Nephron progenitor cell (in vitro differentiated cells): ENCODE measurements around the gene ITGB2.
A peak's percentile ranks its signal among the peaks of the same experiment; 100 is the strongest.

Source experiments
- DNase-seq: peaks from one replicate; pipeline ENCODE4 v3.0.0; 2021
- H3K27ac Mint-ChIP-seq: 2 replicates; pipeline ENCODE4 v1.8.0; 2021; ENCODE audit warnings: mild to moderate bottlenecking, moderate library complexity, mixed read lengths
- H3K27me3 Mint-ChIP-seq: 2 replicates; pipeline ENCODE4 v1.8.0; 2021; ENCODE audit warnings: mild to moderate bottlenecking, low read depth, mixed read lengths; ENCODE audit not compliant: poor library complexity
- H3K36me3 Mint-ChIP-seq: 2 replicates; pipeline ENCODE4 v1.8.0; 2021; ENCODE audit warnings: low read depth, mixed read lengths
- H3K4me1 Mint-ChIP-seq: 2 replicates; pipeline ENCODE4 v1.8.0; 2021; ENCODE audit warnings: mixed read lengths
- H3K4me3 Mint-ChIP-seq: 2 replicates; pipeline ENCODE4 v1.8.0; 2021; ENCODE audit warnings: mild to moderate bottlenecking, moderate library complexity, mixed read lengths
- H3K9me3 Mint-ChIP-seq: 2 replicates; pipeline ENCODE4 v1.8.0; 2021; ENCODE audit warnings: mild to moderate bottlenecking, moderate library complexity, mixed read lengths
- CTCF ChIP-seq: fragments of 200-600 bp; sonication (generic); IDR thresholded peaks from 2 replicates; pipeline ENCODE4 v1.5.0; 2021; ENCODE audit warnings: antibody characterized with exemption

ITGB2 gene

GRCh38 chr21:44955798-44956175 lies 35.1 kb upstream of the ITGB2 start:
- H3K9me3 Mint-ChIP-seq = no peaks in the 10 kb centered on the region
- DNase-seq = no peak
- peaks cover 22% of the 10 kb centered on the region for H3K36me3 Mint-ChIP-seq
- H3K4me3 Mint-ChIP-seq = no peak overlapping the region
- peak overlapping the region; percentile 45 for H3K27ac Mint-ChIP-seq
- H3K4me1 Mint-ChIP-seq = peaks cover 23% of the 10 kb centered on the region
- no peak for TF ChIP-seq CTCF
- no peaks in the 10 kb centered on the region for H3K27me3 Mint-ChIP-seq

GRCh38 chr21:44955141-44955797 lies 34.6 kb upstream of the ITGB2 start:
- no peak for TF ChIP-seq CTCF
- H3K27ac Mint-ChIP-seq = peak overlapping the region; percentile 15
- no peak for DNase-seq
- H3K27me3 Mint-ChIP-seq = no peaks in the 10 kb centered on the region
- H3K36me3 Mint-ChIP-seq = peaks cover 17% of the 10 kb centered on the region
- H3K9me3 Mint-ChIP-seq = no peaks in the 10 kb centered on the region
- peaks cover 23% of the 10 kb centered on the region for H3K4me1 Mint-ChIP-seq
- no peak overlapping the region for H3K4me3 Mint-ChIP-seq

- peaks cover 23% of the 10 kb centered on the region for H3K4me1 Mint-ChIP-seq
- H3K4me3 Mint-ChIP-seq = no peak overlapping the region
- H3K27me3 Mint-ChIP-seq = no peaks in the 10 kb centered on the region
These were observed 33.6 kb upstream of the ITGB2 start for GRCh38 chr21:44954281-44954771.

GRCh38 chr21:44953628-44954021 lies 32.9 kb upstream of the ITGB2 start:
- TF ChIP-seq CTCF = no peak
- DNase-seq = no peak
- Mint-ChIP-seq H3K36me3 (peaks cover 9% of the 10 kb centered on the region), H3K4me3 (no peak overlapping the region), H3K27ac (no peak overlapping the region), H3K9me3 (no peaks in the 10 kb centered on the region), H3K4me1 (peaks cover 16% of the 10 kb centered on the region), H3K27me3 (no peaks in the 10 kb centered on the region)

More at GRCh38 chr21:44954281-44954771, 33.6 kb upstream of the ITGB2 start:
- Mint-ChIP-seq H3K36me3 (peaks cover 16% of the 10 kb centered on the region), H3K9me3 (no peaks in the 10 kb centered on the region), H3K27ac (no peak overlapping the region)
- no peak for DNase-seq
- no peak for TF ChIP-seq CTCF

GRCh38 chr21:44952929-44953627 lies 32.4 kb upstream of the ITGB2 start:
- Mint-ChIP-seq H3K36me3 (peaks cover 9% of the 10 kb centered on the region), H3K27me3 (no peaks in the 10 kb centered on the region), H3K4me3 (no peak overlapping the region), H3K27ac (no peak overlapping the region), H3K4me1 (peaks cover 13% of the 10 kb centered on the region), H3K9me3 (no peaks in the 10 kb centered on the region)
- no peak for DNase-seq
- TF ChIP-seq CTCF = no peak
